HCT116 (cell line): ENCODE data around the gene GAPDH. TPM values are rescaled to one million over a fixed set of nuclear protein-coding genes. Genes with fewer than 3 reads are reported as not detected.
"Not testable (repeated sequence)": the region's sequence is repeated elsewhere in the genome, so short reads cannot be mapped to it uniquely, and the experiment has no call there.

ENCODE experiments used
- ATAC-seq: fragments of 200-7000 bp; cut with Tn5 transposase; 2 replicates; pipeline ENCODE4 v1.9.1; 2020; ENCODE audit warnings: mild to moderate bottlenecking, moderate library complexity
- BruUV-seq: library from RNA; stranded (reverse); fragments of 400-500 nt; replicated peaks from 2 replicates; lab custom pipeline; 2021; lab: Mats Ljungman, UMichigan
- CTCF ChIA-PET: fragments of 300-600 bp; sonication (Branson Sonifier 250); formaldehyde crosslinking; loops from one replicate; lab custom pipeline; 2021; ENCODE audit warnings: antibody characterized with exemption; lab: Charles Lee
- POLR2A ChIA-PET: fragments of 300-600, 350-600 bp; sonication (Branson Sonifier 250); formaldehyde crosslinking; loops from one replicate; lab custom pipeline; 2021; ENCODE audit warnings: antibody characterized with exemption; lab: Charles Lee
- RAD21 ChIA-PET, 2 experiments: fragments of 300-600 bp; sonication (Branson Sonifier 250); formaldehyde crosslinking; loops; one replicate each; lab custom pipeline; 2023; ENCODE audit warnings: low total read pairs in 2 of 2; ENCODE audit not compliant: uncharacterized antibody in 2 of 2, unreplicated experiment in 2 of 2, low non-redundant PET in 1 of 2; lab: Charles Lee
- DNase-seq: peaks from one replicate; pipeline ENCODE4 v3.0.0-alpha.2; 2010; ENCODE audit warnings: low read depth, low spot score
- H2AFZ ChIP-seq: fragments of 200-600 bp; shearing (Covaris generic), sonication (generic); 2 replicates; pipeline ENCODE4 v1.6.1; 2017; ENCODE audit warnings: low read depth, mixed run types, mixed read lengths, antibody characterized with exemption, low read length; ENCODE audit not compliant: poor library complexity, severe bottlenecking
- H3K27ac ChIP-seq: 2 replicates; pipeline ENCODE4 v1.5.1; 2012; ENCODE audit warnings: low read depth, low read length
- H3K27me3 ChIP-seq: fragments of 200-600 bp; sonication (generic); 2 replicates; pipeline ENCODE4 v1.6.1; 2016; ENCODE audit warnings: mixed run types, low read length, mixed read lengths; ENCODE audit not compliant: insufficient read depth
- H3K36me3 ChIP-seq, 2 experiments: fragments of 200-500 bp in 1 of 2; fragments of 200-600 bp in 1 of 2; sonication (Bioruptor generic) in 1 of 2; sonication (generic) in 1 of 2; 2 replicates each; pipeline versions ENCODE4 v1.5.1 to v1.6.1; 2014 to 2016; ENCODE audit warnings: low read length in 2 of 2, inconsistent platforms in 1 of 2, mixed read lengths in 1 of 2, mixed run types in 1 of 2; ENCODE audit not compliant: insufficient read depth in 2 of 2, control insufficient read depth in 1 of 2
- H3K4me1 ChIP-seq, 2 experiments: fragments of 200-600 bp in 1 of 2; sonication (generic) in 1 of 2; 2 replicates each; pipeline versions ENCODE4 v1.5.1 to v1.6.1; 2012 to 2017; ENCODE audit warnings: low read length in 2 of 2, inconsistent platforms in 1 of 2, mild to moderate bottlenecking in 1 of 2, mixed read lengths in 1 of 2, mixed run types in 1 of 2, moderate library complexity in 1 of 2; ENCODE audit not compliant: insufficient read depth in 2 of 2, control insufficient read depth in 1 of 2
- H3K4me2 ChIP-seq: fragments of 200-600 bp; sonication (generic); 2 replicates; pipeline ENCODE4 v1.6.1; 2017; ENCODE audit warnings: mixed run types, low read length, mixed read lengths
- H3K4me3 ChIP-seq, 2 experiments: fragments of 200-600 bp in 1 of 2; sonication (generic) in 1 of 2; replicated peaks in 1 of 2; 2 replicates each; pipeline ENCODE4 v1.5.1; 2011 to 2016; ENCODE audit warnings: low read length in 2 of 2, control low read depth in 1 of 2, low read depth in 1 of 2, mild to moderate bottlenecking in 1 of 2, mixed read lengths in 1 of 2, mixed run types in 1 of 2
- H3K79me2 ChIP-seq: fragments of 200-600 bp; sonication (generic); 2 replicates; pipeline ENCODE4 v1.6.1; 2017; ENCODE audit warnings: mild to moderate bottlenecking, mixed run types, low read length, moderate library complexity, mixed read lengths; ENCODE audit not compliant: insufficient read depth
- H3K9ac ChIP-seq: fragments of 200-600 bp; sonication (generic); 2 replicates; pipeline ENCODE4 v1.6.1; 2016; ENCODE audit warnings: low read length, mixed read lengths
- H3K9me2 ChIP-seq: fragments of 200-600 bp; sonication (generic), shearing (Covaris generic); 2 replicates; pipeline ENCODE4 v1.6.1; 2017; ENCODE audit warnings: mixed run types, mild to moderate bottlenecking, moderate library complexity; ENCODE audit not compliant: insufficient read depth
- H3K9me3 ChIP-seq, 2 experiments: fragments of 200-500 bp in 1 of 2; fragments of 200-600 bp in 1 of 2; sonication (Bioruptor generic) in 1 of 2; sonication (generic) in 1 of 2; 2 replicates each; pipeline ENCODE4 v1.6.1; 2014 to 2017; ENCODE audit warnings: low read length in 2 of 2, mixed read lengths in 2 of 2, inconsistent platforms in 1 of 2, low read depth in 1 of 2, mild to moderate bottlenecking in 1 of 2, mixed run types in 1 of 2, moderate library complexity in 1 of 2; ENCODE audit not compliant: control insufficient read depth in 1 of 2, insufficient read depth in 1 of 2
- H4K20me1 ChIP-seq: fragments of 200-600 bp; sonication (generic), shearing (Covaris generic); 2 replicates; pipeline ENCODE4 v1.6.1; 2017; ENCODE audit warnings: mixed run types, mild to moderate bottlenecking, moderate library complexity; ENCODE audit not compliant: insufficient read depth
- CBX3 ChIP-seq: IDR thresholded peaks from 2 replicates; pipeline ENCODE4 v1.6.1; 2012; ENCODE audit warnings: low read depth
- CEBPB ChIP-seq: IDR thresholded peaks from 2 replicates; pipeline ENCODE4 v1.6.1; 2012; ENCODE audit warnings: low read depth
- EGR1 ChIP-seq: IDR thresholded peaks from 2 replicates; pipeline ENCODE4 v1.6.1; 2012; ENCODE audit warnings: low read depth
- FOSL1 ChIP-seq: IDR thresholded peaks from 2 replicates; pipeline ENCODE4 v1.6.1; 2012; ENCODE audit warnings: low read depth
- JUND ChIP-seq: IDR thresholded peaks from 2 replicates; pipeline ENCODE4 v1.6.1; 2012
- POLR2A ChIP-seq: IDR thresholded peaks from 2 replicates; pipeline ENCODE4 v1.7.0; 2011; ENCODE audit warnings: borderline replicate concordance; ENCODE audit not compliant: insufficient read depth, insufficient read length; ENCODE audit errors: extremely low read depth
- RAD21 ChIP-seq: IDR thresholded peaks from 2 replicates; pipeline ENCODE4 v1.6.1; 2012; ENCODE audit warnings: low read depth, mild to moderate bottlenecking
- SIN3A ChIP-seq: IDR thresholded peaks from 2 replicates; pipeline ENCODE4 v1.6.1; 2012; ENCODE audit warnings: low read depth
- SP1 ChIP-seq: IDR thresholded peaks from 2 replicates; pipeline ENCODE4 v1.6.1; 2012; ENCODE audit warnings: low read depth
- SRF ChIP-seq: IDR thresholded peaks from 2 replicates; pipeline ENCODE4 v1.6.1; 2012; ENCODE audit warnings: low read depth
- TCF7L2 ChIP-seq: IDR thresholded peaks from 2 replicates; pipeline ENCODE4 v1.7.0; 2011; ENCODE audit warnings: borderline replicate concordance, inconsistent platforms; ENCODE audit not compliant: insufficient read depth, insufficient read length; ENCODE audit errors: extremely low read depth
- YY1 ChIP-seq: IDR thresholded peaks from 2 replicates; pipeline ENCODE4 v1.6.1; 2011; ENCODE audit warnings: low read length, low read depth, moderate library complexity, mild to moderate bottlenecking; ENCODE audit not compliant: insufficient replicate concordance; ENCODE audit errors: extremely low read depth
- ZFX ChIP-seq: fragments of 450-650 bp; IDR thresholded peaks from 2 replicates; pipeline ENCODE4 v1.6.1; 2017
- ZNF274 ChIP-seq: fragments of 200-500 bp; sonication (Bioruptor generic); IDR thresholded peaks from 2 replicates; pipeline ENCODE4 v1.6.1; 2014; ENCODE audit warnings: mild to moderate bottlenecking, low read depth, low read length, inconsistent platforms
- intact Hi-C: fragments of 100-400 bp; cut with micrococcal nuclease; formaldehyde crosslinking; loops from 2 replicates; pipeline ENCODE4 v1.10.0; 2022
- total RNA-seq: library from RNA; stranded (reverse); gene quantifications from one replicate; pipeline ENCODE4 v1.2.1, GENCODE V29; 2021; ENCODE audit not compliant: unreplicated experiment
- TF ChIP-seq, protein P1 (sequence below): IDR thresholded peaks from 2 replicates; pipeline ENCODE4 v1.6.1; 2011; ENCODE audit warnings: mild to moderate bottlenecking, low read length, moderate library complexity; ENCODE audit not compliant: insufficient replicate concordance; ENCODE audit errors: extremely low read depth
- TF ChIP-seq, protein P2 (sequence below): IDR thresholded peaks from 2 replicates; pipeline ENCODE4 v1.6.1; 2012; ENCODE audit warnings: low read depth
- TF ChIP-seq, protein P3 (sequence below): IDR thresholded peaks from 2 replicates; pipeline ENCODE4 v1.6.1; 2012

The GAPDH gene
- total RNA-seq, 1 experiment from 2014 or later: 5,901 TPM

DNA sequence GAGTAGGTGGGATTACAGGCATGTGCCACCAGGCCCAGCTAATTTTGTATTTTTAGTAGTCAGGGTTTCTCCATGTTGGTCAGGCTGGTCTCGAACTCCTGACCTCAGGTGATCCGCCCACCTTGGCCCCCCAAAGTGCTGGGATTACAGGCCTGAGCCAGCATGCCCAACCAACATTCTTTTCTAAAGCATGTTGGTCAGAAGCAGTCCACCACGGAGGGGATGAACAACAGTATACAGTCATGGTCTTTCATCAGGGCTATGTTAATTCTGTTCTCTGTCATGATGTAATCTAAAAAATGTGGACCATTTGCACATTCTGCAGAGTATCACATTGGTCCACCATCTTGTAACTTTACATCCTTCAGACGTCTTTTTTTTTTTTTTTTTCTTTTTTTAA is 44.9 kb upstream of the GAPDH start:
- ChIA-PET CTCF (no interaction called here), RAD21 (no interaction called here), POLR2A (interaction anchor here (1.7 kb wide), 1 partner anchor 45 kb away, joined by 6 read pairs; the partner anchor contains the start of gene GAPDH)
- H3K36me3 ChIP-seq: peaks cover 3 to 8% of the 10 kb centered on the region in 2 experiments; a peak in 2 of 4 replicates
- peaks cover 6% of the 10 kb centered on the region in 2 experiments; a peak in 3 of 4 replicates for H3K4me1 ChIP-seq
- DNase-seq (no peak), ATAC-seq (no peak)
- intact Hi-C loops: no loop called here
- H3K4me3 ChIP-seq: no peak overlapping the region
- H3K9ac ChIP-seq: no peak overlapping the region
- no peak overlapping the region for H2AFZ ChIP-seq
- TF ChIP-seq ZNF274: no peak
- TF ChIP-seq, protein P1, sequence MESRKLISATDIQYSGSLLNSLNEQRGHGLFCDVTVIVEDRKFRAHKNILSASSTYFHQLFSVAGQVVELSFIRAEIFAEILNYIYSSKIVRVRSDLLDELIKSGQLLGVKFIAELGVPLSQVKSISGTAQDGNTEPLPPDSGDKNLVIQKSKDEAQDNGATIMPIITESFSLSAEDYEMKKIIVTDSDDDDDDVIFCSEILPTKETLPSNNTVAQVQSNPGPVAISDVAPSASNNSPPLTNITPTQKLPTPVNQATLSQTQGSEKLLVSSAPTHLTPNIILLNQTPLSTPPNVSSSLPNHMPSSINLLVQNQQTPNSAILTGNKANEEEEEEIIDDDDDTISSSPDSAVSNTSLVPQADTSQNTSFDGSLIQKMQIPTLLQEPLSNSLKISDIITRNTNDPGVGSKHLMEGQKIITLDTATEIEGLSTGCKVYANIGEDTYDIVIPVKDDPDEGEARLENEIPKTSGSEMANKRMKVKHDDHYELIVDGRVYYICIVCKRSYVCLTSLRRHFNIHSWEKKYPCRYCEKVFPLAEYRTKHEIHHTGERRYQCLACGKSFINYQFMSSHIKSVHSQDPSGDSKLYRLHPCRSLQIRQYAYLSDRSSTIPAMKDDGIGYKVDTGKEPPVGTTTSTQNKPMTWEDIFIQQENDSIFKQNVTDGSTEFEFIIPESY: no peak
- TF ChIP-seq, protein P2, sequence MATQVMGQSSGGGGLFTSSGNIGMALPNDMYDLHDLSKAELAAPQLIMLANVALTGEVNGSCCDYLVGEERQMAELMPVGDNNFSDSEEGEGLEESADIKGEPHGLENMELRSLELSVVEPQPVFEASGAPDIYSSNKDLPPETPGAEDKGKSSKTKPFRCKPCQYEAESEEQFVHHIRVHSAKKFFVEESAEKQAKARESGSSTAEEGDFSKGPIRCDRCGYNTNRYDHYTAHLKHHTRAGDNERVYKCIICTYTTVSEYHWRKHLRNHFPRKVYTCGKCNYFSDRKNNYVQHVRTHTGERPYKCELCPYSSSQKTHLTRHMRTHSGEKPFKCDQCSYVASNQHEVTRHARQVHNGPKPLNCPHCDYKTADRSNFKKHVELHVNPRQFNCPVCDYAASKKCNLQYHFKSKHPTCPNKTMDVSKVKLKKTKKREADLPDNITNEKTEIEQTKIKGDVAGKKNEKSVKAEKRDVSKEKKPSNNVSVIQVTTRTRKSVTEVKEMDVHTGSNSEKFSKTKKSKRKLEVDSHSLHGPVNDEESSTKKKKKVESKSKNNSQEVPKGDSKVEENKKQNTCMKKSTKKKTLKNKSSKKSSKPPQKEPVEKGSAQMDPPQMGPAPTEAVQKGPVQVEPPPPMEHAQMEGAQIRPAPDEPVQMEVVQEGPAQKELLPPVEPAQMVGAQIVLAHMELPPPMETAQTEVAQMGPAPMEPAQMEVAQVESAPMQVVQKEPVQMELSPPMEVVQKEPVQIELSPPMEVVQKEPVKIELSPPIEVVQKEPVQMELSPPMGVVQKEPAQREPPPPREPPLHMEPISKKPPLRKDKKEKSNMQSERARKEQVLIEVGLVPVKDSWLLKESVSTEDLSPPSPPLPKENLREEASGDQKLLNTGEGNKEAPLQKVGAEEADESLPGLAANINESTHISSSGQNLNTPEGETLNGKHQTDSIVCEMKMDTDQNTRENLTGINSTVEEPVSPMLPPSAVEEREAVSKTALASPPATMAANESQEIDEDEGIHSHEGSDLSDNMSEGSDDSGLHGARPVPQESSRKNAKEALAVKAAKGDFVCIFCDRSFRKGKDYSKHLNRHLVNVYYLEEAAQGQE: no peak
- no peak for TF ChIP-seq SIN3A
- no peak for TF ChIP-seq POLR2A
- TF ChIP-seq FOSL1: no peak
- TF ChIP-seq SRF: no peak
- no peak for TF ChIP-seq CEBPB
- no peak for TF ChIP-seq CBX3
- TF ChIP-seq EGR1: no peak
- TF ChIP-seq ZFX: no peak
- no peak for TF ChIP-seq JUND
- no peak for TF ChIP-seq SP1
- TF ChIP-seq RAD21: no peak
- TF ChIP-seq, protein P3, sequence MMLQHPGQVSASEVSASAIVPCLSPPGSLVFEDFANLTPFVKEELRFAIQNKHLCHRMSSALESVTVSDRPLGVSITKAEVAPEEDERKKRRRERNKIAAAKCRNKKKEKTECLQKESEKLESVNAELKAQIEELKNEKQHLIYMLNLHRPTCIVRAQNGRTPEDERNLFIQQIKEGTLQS: no peak
- no peak for TF ChIP-seq TCF7L2
- TF ChIP-seq YY1: no peak
- no peak overlapping the region for H3K27ac ChIP-seq
- no peaks in the 10 kb centered on the region for H4K20me1 ChIP-seq
- no peaks in the 10 kb centered on the region for H3K9me3 ChIP-seq
- no peaks in the 10 kb centered on the region for H3K9me2 ChIP-seq
- no peak overlapping the region for H3K4me2 ChIP-seq
- peaks cover 20% of the 10 kb centered on the region for H3K79me2 ChIP-seq
- no TSS peak for BruUV-seq
- no peaks in the 10 kb centered on the region for H3K27me3 ChIP-seq

DNA sequence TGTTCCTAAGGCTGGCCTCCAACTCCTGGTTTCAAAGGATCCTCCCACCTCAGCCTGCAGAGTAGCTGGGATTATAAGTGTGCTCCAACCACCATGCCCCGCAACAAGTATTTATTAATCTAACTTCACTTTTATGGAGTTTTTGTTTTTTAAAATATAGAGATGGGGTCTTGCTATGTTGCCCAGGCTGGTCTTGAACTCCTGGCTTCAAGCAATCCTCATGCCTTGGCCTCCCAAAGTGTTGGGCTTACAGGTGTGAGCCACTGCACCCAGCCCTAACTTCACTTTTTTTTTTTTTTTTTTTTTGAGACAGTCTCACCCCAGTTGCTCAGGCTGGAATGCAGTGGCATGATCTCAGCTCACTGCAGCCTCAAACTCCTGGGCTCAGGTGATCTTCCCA is 43.6 kb upstream of the GAPDH start:
- peaks cover 33% of the 10 kb centered on the region for H3K79me2 ChIP-seq
- H4K20me1 ChIP-seq, intact Hi-C loops, H3K4me2 ChIP-seq, POLR2A ChIA-PET, H3K4me3 ChIP-seq, ATAC-seq, H3K27ac ChIP-seq, CTCF ChIA-PET, DNase-seq, H3K27me3 ChIP-seq, BruUV-seq, H2AFZ ChIP-seq, H3K9me3 ChIP-seq, H3K9me2 ChIP-seq, H3K9ac ChIP-seq: not testable (repeated sequence)
- H3K36me3 ChIP-seq: peaks cover 8 to 16% of the 10 kb centered on the region in 2 experiments
- RAD21 ChIA-PET: interaction anchor here in 1 of 2 experiments (0.7 kb wide), 1 partner anchor 407 kb away, joined by 3 read pairs; no protein-coding TSS in a partner anchor
- H3K4me1 ChIP-seq: peaks cover 12 to 19% of the 10 kb centered on the region in 2 experiments
